Measurements from ENCODE around the gene TLR3.
"Not testable (repeated sequence)": the region's sequence is repeated elsewhere in the genome, so short reads cannot be mapped to it uniquely, and the experiment has no call there.

The TLR3 gene

DNA sequence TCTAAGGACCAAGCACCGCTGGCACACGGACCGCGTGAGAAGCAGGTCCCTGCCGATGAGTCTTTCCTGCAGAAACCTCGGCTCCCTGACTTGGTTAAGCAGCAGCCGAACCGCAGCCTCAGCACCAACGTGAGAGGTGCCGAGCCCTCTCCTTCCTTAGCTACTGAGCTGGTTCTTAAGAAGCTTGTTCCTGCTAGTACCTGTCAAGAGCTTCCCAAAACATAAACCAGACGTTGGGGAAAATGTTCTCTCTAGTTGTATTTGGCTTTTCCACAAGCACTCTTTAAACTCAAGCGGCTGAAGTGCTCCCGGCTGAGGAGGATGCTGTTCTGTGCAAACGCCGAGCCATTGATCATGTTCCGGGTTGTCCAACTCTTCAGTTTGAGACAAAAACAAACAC is 29.3 kb upstream of the TLR3 start:
- ChIA-PET POLR2A (ENCODE audit: low non-redundant PET) (no interaction called here), CTCF (interaction anchor here (0.6 to 0.7 kb wide), 2 partner anchors 840 to 1000 kb away, joined by 3 read pairs; no protein-coding TSS in a partner anchor)
- DNase-seq (ENCODE audit: low spot score), result no peak
- TF ChIP-seq, protein P1, sequence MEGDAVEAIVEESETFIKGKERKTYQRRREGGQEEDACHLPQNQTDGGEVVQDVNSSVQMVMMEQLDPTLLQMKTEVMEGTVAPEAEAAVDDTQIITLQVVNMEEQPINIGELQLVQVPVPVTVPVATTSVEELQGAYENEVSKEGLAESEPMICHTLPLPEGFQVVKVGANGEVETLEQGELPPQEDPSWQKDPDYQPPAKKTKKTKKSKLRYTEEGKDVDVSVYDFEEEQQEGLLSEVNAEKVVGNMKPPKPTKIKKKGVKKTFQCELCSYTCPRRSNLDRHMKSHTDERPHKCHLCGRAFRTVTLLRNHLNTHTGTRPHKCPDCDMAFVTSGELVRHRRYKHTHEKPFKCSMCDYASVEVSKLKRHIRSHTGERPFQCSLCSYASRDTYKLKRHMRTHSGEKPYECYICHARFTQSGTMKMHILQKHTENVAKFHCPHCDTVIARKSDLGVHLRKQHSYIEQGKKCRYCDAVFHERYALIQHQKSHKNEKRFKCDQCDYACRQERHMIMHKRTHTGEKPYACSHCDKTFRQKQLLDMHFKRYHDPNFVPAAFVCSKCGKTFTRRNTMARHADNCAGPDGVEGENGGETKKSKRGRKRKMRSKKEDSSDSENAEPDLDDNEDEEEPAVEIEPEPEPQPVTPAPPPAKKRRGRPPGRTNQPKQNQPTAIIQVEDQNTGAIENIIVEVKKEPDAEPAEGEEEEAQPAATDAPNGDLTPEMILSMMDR (conservative IDR thresholded peaks at IDR 0.05; ENCODE audit: low read depth), result no peak
- H3K27ac ChIP-seq, result no peak overlapping the region

DNA sequence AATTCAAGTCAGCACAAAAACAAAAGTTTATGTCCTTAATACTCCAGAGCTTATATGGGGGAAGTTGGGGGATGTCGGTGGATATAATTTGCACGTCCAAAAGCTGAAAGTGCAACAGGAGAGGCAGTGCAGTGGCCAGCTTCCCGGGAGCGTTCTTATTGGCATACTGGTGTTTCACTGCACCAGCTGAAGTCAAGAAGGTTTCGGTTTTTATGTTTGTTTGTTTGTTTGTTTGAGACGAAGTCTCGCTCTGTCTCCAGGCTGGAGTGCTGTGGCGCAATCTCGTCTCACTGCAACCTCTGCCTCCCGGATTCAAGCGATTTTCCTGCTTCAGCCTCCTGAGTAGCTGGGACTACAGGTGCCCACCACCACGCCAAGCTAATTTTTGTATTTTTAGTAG is 28.6 kb upstream of the TLR3 start:
- ChIA-PET POLR2A (ENCODE audit: low non-redundant PET) (no interaction called here), CTCF (interaction anchor here (0.6 to 0.7 kb wide), 3 partner anchors 186 to 1036 kb away, joined by 3 read pairs; no protein-coding TSS in a partner anchor)
- TF ChIP-seq, protein P1 (conservative IDR thresholded peaks at IDR 0.05; ENCODE audit: low read depth), result no peak
- no peak overlapping the region for H3K27ac ChIP-seq
- DNase-seq (ENCODE audit: low spot score), result no peak

DNA sequence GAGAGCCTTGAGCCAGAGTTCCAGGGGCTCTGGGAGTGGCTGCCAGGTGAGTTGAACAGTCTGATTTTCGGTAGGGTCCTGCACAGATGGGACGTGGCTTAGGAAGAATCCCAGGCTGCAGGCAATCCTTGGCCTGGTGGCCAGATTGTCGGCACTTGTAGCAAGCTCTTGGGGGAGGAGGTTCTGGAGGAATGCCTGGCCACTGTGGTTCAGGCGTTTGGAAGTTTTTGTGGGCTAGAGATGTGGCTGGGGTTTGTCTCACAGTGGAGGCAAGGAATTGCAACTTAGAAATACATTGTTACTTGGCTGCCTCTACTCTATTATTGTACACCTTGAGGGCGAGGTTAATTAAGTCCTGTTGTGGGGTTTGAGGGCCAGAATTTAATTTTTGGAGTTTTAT is 21.5 kb upstream of the TLR3 start:
- DNase-seq (ENCODE audit: low spot score); CTCF ChIA-PET; POLR2A ChIA-PET (ENCODE audit: low non-redundant PET); H3K27ac ChIP-seq: not testable (repeated sequence)

DNA sequence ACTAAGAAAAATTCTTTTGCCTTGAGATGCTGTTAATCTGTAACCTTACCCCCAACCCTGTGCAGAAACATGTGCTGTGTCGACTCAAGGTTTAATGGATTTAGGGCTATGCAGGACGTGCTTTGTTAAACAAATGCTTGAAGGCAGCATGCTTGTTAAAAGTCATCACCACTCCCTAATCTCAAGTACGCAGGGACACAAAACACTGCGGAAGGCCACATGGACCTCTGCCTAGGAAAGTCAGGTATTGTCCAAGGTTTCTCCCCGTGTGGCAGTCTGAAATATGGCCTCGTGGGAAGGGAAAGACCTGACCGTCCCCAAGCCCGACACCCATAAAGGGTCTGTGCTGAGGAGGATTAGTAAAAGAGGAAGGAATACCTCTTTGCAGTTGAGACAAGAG is 18.8 kb upstream of the TLR3 start:
- CTCF ChIA-PET; POLR2A ChIA-PET (ENCODE audit: low non-redundant PET); DNase-seq (ENCODE audit: low spot score); H3K27ac ChIP-seq: not testable (repeated sequence)

DNA sequence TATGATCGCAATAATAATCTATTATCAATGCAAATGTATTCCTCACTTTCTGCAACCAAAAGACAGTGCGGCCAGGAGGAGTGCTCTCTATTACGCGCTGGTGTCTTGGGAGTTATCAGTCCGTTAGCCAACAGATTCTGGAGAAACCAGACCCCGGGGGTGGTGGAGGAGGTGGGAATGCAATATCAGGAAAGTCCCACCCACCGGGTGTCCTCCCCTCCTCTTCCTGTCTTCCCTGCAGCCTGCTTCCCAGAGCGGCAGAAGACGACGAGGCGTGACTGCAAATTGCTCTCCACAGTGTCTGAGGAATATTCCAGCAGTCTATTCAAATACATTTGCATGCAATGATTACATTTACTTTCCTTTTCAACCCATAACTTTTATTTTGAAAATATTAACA is 17.9 kb upstream of the TLR3 start:
- no peak overlapping the region for H3K27ac ChIP-seq
- ChIA-PET POLR2A (ENCODE audit: low non-redundant PET) (no interaction called here), CTCF (no interaction called here)
- no peak for DNase-seq (ENCODE audit: low spot score)
- TF ChIP-seq, protein P1 (conservative IDR thresholded peaks at IDR 0.05; ENCODE audit: low read depth), result no peak

DNA sequence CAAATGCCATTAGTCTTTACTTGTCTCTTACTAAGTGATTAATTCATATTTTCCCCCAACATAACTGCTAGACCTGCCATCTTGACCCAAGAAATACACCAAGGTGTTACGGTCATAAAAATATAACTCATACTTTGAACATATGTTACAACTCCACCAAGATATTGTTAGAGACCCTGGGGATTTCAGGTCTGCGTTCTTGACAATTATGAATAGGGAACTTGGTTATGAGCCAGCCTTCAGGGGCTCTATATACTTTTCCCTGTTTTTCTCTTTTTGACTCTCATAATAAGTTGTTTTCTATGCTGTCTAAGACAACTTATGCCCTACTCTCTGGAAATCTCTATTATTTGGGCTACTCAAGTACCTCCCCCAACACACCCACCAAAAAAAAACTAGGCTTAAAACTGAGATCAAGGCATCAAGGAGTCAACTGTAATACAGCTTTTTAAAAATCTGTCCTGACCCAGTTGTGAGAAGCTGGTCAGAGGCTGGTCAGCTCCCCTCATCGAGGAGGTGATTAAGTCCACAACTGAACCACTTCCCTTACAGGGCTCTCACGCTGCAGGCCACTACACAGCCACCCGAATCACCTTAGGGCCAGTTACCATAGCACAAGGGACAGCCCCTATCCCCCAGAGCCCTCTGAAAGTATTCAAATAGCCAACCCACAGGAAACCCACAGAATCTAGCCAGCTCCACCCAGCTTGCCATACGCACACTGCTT is 10.5 kb upstream of the TLR3 start:
- DNase-seq (ENCODE audit: low spot score), result no peak
- H3K27ac ChIP-seq, result no peak overlapping the region
- TF ChIP-seq, protein P1 (conservative IDR thresholded peaks at IDR 0.05; ENCODE audit: low read depth), result no peak
- POLR2A ChIA-PET (ENCODE audit: low non-redundant PET), result no interaction called here
- CTCF ChIA-PET, result interaction anchor here (0.6 kb wide), 1 partner anchor 283 kb away, joined by 3 read pairs; no protein-coding TSS in a partner anchor

DNA sequence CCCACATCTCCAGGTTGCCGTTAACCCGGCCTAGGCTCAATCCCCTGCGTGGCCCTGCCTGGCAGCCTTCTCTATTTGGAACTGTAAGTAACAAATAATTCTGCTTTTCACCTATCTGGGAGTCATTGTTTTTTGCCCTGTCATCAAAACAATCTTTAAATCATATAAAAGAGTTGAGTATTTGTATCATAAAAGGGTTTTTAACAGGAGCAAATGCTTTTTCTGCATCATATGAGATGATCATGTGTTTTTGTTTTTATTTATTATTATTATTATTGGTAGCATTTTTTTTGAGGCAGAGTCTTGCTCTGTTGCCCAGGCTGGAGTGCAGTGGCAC is 10.0 kb upstream of the TLR3 start:
- TF ChIP-seq, protein P1 (conservative IDR thresholded peaks at IDR 0.05; ENCODE audit: low read depth), result no peak
- H3K27ac ChIP-seq, result no peak overlapping the region
- DNase-seq (ENCODE audit: low spot score), result no peak
- ChIA-PET CTCF (interaction anchor here (0.6 kb wide), 1 partner anchor 284 kb away, joined by 3 read pairs; no protein-coding TSS in a partner anchor), POLR2A (ENCODE audit: low non-redundant PET) (no interaction called here)
